ENCODE data around the gene EPHA8. TPM values are rescaled to one million over a fixed set of nuclear protein-coding genes. Genes with fewer than 3 reads are reported as not detected.
A peak's percentile ranks its signal among the peaks of the same experiment; 100 is the strongest.

The EPHA8 gene
- polyA plus RNA-seq, 4 donors, result 0.81 to 2.4 (median 1.7) TPM

- DNase-seq (ENCODE audit: low read depth in 4 of 4, low spot score in 2 of 4), result no peak
Observed at GRCh38 chr1:22638476-22639234, 75.4 kb downstream of the EPHA8 start.

GRCh38 chr1:22639286-22639685 is 76.0 kb downstream of the EPHA8 start:
- DNase-seq (ENCODE audit: low read depth in 4 of 4, low spot score in 2 of 4), result no peak

- DNase-seq (ENCODE audit: low read depth in 4 of 4, low spot score in 2 of 4), result no peak
Observed at GRCh38 chr1:22641247-22641646, 78.0 kb downstream of the EPHA8 start.

GRCh38 chr1:22641906-22642636 is 78.8 kb downstream of the EPHA8 start:
- peak in 2 of 4 donors; percentile 26 to 44 for DNase-seq (ENCODE audit: low read depth in 4 of 4, low spot score in 2 of 4)

- no peak for DNase-seq (ENCODE audit: low read depth in 4 of 4, low spot score in 2 of 4)
Observed at GRCh38 chr1:22643381-22643780, 80.1 kb downstream of the EPHA8 start, which contains the start of gene C1QC. Gene C1QC, plus strand, starts transcription at chr1:22643633. Its CDS starts 391 bp downstream, at chr1:22644024.

GRCh38 chr1:22643928-22644327 is 80.6 kb downstream of the EPHA8 start:
- no peak for DNase-seq (ENCODE audit: low read depth in 4 of 4, low spot score in 2 of 4)

GRCh38 chr1:22645931-22646330 is 82.6 kb downstream of the EPHA8 start:
- no peak for DNase-seq (ENCODE audit: low read depth in 4 of 4, low spot score in 2 of 4)

GRCh38 chr1:22646384-22646783 is 83.1 kb downstream of the EPHA8 start:
- no peak for DNase-seq (ENCODE audit: low read depth in 4 of 4, low spot score in 2 of 4)

GRCh38 chr1:22650089-22650693 is 86.9 kb downstream of the EPHA8 start:
- DNase-seq (ENCODE audit: low read depth in 4 of 4, low spot score in 2 of 4), result no peak

- no peak for DNase-seq (ENCODE audit: low read depth in 4 of 4, low spot score in 2 of 4)
Observed at GRCh38 chr1:22651941-22652856, 88.9 kb downstream of the EPHA8 start.

GRCh38 chr1:22652881-22653316 is 89.6 kb downstream of the EPHA8 start, which contains the start of gene C1QB:
Gene C1QB, plus strand, starts transcription at chr1:22653236. Its CDS starts 6,227 bp downstream, at chr1:22659463.
- no peak for DNase-seq (ENCODE audit: low read depth in 4 of 4, low spot score in 2 of 4)

Other genes starting within 250 kb of the EPHA8 start
- gene ZBTB40, start 111.6 kb upstream of the EPHA8 start, polyA plus RNA-seq (ENCODE audit: insufficient read length in 4 of 4), result 10 to 100 TPM; 17.0 to 24.3 (median 19.5) TPM
- gene C1QA, start 73.1 kb downstream of the EPHA8 start, polyA plus RNA-seq (ENCODE audit: insufficient read length in 4 of 4), result 10 to 100 TPM; 10.7 to 20.9 (median 14.1) TPM
- gene C1QC, start 80.1 kb downstream of the EPHA8 start, polyA plus RNA-seq (ENCODE audit: insufficient read length in 4 of 4), result 10 to 100 TPM in 3 of 4 donors, 1 to 10 TPM in 1; 9.4 to 20.7 (median 13.2) TPM
- 10 to 100 TPM in 2 of 4 donors, 1 to 10 TPM in 2; 5.4 to 12.8 (median 9.9) TPM for gene C1QB, start 89.7 kb downstream of the EPHA8 start, polyA plus RNA-seq (ENCODE audit: insufficient read length in 4 of 4)
- 10 to 100 TPM in 2 of 4 donors, 1 to 10 TPM in 2; 9.5 to 15.4 (median 12.6) TPM for gene EPHB2, start 147.3 kb downstream of the EPHA8 start, polyA plus RNA-seq (ENCODE audit: insufficient read length in 4 of 4)